Activated CD4-positive, CD25-positive, alpha-beta regulatory T cell (primary cell): Measurements from ENCODE around the gene TRAPPC3L.
"Not testable (repeated sequence)": the region's sequence is repeated elsewhere in the genome, so short reads cannot be mapped to it uniquely, and the experiment has no call there.

ENCODE experiments used
- DNase-seq, 4 experiments: peaks; one replicate each; lab custom pipeline; 2025; lab: John Stamatoyannopoulos, UW

TRAPPC3L gene

DNA sequence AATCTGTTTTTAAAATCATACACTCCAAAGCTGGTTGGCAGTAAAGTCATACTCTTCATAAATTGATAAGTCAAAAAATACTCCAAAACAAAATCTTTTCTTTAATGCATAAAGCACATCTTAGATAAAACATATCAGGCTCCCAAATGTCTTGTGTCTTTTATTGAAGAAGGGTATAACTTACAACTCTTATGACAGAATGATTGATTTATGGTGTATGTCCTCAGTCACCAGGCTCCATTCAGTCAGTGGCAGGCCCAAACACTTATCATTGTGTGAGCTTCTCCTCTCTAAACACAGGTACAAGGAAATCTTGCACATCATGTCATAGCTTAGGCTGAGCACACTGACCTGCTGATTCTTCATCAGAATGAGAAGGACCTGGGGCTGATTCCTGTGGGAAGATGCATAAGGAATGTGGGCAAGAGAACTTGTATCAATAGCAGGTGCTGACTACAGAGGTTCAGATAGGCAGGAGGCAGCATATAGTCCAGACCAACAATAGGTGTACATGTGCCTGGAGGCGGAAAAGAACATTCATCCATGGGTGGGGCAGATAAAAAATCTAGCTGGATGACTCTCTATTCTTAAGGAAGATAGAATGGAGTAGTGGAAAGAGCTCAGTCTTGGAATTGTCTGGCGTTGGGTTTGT lies 32.1 kb downstream of the TRAPPC3L start:
- DNase-seq = no peak

DNA sequence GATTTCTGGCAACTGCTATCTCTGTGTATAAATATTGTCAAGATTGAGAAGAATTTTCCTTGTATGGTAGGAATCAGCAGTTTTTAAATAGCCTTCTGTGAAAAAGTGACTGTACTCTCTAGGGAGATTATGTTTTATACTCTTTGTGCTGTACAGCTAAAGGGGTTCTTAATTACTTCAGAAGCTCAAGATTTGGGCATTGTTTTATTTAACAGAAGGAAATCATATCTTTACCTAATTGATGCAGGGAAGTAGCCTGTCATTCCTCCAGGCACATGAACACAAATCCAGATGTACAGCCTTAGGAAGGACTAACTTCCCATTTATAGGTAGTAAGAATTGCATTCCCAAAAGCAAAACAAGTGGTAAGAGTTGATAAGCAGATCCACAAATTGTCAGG lies 32.8 kb downstream of the TRAPPC3L start:
- DNase-seq = no peak

DNA sequence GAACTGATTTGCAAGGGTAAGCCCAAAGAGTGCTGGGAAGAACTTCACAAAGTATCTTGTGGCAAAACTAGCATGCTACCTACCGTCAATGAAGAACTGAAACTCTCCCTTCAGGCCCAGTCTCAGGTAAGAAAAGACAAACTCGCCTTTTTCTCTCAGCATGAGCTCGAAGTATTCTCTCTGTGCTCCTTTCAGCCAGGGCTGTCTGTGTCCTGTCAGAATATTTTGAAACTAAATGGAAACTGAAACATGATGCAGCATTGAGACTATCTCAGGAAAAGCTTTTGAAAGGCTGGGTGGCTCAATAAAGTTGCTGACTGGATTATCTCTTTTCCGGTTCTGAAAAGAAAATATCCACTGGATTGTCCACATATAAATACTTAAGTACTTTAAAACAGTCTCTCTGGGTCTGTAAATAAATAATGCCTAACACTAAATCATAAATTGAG lies 33.3 kb downstream of the TRAPPC3L start:
- DNase-seq = no peak

DNA sequence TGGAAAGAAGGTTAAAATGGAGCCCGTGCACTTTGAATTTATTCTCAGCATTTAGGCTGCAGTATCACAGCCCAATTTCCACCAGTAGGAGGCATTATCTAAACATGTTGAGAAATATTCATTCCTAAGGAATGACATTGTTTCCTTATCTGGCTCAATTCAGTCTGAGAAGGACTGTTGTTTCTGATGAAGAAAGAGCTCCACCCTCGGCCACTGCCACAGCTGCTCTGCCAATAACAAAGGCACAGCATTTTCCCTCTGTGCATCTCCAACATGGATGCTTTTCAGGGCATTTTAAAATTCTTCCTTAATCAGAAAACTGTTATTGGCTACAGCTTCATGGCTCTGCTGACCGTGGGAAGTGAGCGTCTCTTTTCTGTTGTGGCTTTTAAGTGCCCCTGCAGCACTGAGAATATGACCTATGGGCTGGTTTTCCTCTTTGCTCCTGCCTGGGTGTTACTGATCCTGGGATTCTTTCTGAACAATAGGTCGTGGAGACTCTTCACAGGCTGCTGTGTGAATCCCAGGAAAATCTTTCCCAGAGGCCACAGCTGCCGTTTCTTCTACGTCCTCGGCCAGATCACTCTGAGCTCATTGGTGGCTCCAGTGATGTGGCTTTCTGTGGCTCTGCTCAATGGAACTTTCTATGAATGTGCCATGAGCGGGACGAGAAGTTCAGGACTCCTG lies 33.9 kb downstream of the TRAPPC3L start, which contains the start of gene CALHM5:
Gene CALHM5, plus strand, starts transcription at position 216 of the 687 bp plus-strand sequence. Its CDS starts 58 bp downstream, at position 274.
- DNase-seq = no peak

DNA sequence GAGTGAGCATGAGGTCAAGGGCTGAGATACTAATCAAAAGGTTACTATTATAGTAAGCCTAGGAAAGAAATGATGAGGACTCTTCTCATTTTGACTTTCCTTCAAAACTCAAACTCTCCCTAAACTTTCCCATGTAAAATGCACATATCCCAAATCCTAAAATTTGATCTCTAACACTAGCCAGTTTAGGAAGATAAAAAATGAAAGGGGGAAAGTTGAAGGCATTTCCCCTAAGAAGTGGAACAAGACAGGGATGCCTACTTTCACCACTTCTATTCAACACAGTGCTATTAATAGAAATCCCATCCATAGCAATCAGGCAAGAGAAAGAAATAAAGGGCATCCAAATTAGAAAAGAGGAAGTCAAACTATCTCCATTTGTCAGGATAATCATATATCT lies 37.0 kb downstream of the TRAPPC3L start:
- no peak for DNase-seq

DNA sequence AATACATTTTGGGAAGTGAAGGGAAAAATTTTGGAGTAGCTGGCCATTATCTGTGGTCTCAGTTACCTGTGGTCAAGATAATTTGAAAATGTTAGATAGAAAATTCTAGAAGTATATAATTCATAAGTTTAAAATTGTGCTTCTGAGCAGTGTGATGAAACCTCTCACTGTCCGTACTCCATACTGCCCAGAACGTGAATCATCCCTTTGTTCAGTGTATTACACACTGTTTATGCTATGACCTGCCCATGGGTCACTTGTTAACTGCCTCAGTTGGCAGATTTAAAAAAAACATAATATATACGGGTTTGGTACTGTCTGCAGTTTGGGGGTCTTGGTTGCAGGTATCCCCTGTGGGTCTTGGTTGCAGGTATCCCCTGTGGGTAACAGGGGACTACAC lies 38.2 kb downstream of the TRAPPC3L start:
- no peak for DNase-seq

DNA sequence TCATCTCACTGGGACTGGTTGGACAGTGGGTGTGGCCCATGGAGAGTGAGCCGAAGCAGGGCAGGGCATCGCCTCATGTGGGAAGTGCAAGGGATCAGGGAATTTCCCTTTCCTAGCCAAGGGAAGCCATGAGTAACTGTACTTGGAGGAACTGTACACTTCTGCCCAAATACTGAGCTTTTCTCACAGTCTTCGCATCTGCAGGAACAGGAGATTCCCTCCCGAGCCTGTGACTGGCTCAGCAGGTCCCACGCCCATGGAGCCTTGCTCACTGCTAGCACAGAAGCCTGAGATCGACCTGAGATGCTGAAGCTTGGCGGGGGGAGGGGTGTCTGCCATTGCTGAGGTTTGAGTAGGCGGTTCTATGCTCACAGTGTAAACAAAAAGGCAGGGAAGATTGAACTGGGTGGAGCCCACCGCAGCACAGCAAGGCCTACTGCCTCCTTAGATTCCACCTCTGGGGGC lies 44.5 kb downstream of the TRAPPC3L start:
- no peak for DNase-seq

DNA sequence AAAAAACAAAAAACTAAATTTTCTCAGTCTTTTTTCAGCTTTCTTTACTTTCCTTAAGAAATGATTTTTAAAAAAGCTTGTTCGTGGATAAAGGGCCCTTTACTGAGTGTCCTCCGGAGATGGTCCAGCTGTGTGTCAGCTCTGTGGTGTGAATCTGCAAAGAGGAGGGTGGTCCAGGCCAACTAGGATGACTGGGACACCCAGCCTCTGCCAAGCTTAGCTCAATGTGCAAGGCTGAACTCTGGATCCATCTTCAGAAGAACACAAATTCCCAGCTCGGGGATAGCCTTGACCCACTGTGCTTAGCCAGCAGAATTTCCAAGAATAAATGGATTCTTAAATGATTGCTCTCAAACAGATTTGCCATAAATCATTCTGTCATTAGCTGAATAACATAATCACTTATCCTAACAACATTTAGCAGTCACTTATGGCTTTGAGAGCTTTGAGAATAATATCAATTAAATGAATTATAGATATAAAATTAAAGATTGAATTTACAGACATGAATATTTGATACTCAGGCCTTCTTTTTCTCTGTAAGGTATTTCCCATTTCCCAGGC lies 48.3 kb downstream of the TRAPPC3L start:
- no peak for DNase-seq

DNA sequence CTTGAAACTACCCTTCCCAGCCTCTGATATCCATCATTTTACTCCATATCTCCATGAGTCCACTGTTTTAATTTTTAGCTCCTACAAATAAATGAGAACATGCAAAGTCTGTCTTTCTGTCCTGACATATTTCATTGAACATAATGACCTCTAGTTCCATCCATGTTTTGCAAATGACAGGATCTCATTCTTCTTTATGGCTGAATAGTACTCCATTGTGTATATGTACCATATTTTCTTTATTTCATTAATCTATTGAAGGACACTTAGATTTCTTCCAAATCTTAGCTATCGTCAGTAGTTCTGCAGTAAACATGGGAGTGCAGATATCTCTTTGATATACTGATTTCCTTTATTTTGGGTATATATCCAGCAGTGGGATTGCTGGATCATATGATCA lies 50.3 kb downstream of the TRAPPC3L start:
- not testable (repeated sequence) for DNase-seq

DNA sequence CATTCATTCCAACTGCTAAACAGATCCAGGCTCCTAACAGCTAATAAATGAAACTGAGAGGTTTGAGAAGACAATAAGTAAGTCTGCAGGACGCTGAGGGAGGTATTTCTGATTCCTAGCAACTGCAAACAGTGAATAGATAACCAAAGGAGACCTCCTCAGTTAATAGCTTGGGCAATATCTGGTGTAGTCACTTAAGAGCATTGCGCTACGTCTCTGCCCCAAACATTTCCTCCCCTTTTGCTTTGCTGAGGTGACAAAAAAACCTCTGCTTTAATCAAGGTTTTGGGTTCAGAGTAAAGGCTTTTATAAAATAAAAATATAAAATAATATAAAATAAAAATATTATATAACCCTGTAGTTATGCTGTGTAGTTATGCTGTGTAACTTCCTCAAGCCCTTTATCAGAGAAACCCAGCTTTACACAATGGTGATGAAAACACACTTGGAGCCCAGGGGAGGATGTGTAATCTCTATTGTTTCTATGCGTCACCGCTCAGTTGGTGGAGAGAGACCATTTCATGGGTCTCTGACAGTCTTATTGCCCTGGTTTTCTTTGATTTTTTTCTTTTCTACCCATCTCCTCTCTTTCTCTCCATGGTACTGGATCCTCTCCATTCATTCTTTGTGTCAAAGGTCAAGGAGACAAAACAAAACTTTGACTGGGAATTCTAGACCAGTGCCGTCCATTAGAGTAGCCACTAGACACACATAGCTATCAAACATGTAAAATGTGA lies 53.0 kb downstream of the TRAPPC3L start:
- no peak for DNase-seq

DNA sequence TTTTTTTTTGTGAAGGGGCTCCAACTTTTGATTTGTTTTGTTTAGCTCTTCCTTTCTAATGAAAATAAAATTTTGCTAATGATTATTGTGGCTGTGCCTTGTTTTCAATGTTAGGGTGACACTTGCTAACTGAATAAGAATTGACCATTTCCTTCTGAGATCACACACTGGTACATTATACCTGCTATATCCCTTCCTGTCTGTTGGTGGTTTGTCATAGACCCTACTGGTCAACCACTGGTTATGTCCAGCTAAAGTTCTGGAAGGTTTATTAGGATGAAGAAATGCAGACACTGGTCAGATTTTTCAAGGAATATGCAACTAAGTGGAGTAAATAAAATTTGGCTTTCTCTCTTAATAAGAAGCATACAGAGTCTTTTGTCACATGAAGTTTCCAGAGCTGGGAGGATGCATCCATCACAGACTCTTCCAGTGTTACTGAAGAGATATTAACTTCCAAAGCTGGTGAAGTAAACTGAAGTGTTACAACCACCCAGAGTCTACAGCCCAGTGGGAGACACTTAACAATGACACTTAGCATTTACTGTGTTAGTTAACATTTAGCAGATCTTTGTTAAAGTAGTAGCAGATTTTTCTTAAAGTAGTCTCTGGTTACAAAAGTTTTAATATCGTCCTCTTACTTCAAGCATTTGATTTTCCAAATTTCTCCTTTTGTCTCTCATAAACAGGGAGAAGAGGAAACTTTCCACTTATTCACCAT lies 53.7 kb downstream of the TRAPPC3L start:
- DNase-seq = no peak

DNA sequence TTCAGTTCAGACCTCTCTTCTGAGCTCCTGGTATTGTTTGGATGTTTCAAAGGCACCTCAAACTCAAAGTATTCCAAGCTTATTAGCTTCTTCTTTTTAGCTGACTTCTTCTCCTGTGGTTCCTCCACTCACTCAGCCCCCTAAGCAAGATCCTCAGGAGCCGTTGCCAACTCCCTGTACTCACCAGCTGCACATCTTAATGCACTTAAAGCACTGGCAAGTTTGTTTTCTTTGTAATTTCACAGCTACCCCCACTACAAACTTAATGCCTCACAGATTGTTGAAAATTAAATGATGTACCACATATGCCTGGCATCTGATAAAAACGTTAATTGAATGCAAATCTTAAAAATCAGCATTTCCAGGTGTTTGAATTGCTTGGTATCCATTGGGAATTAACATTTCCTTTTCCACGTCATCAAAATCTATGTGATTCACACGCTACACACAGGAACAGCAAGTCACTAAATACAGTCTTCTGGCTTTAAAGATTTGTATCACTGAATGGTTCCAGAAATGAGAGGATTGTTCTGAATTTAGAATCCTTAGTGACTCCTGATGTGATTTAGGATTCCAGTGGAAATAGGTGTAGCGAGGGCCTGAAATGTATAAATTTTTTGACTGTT lies 59.8 kb downstream of the TRAPPC3L start:
- no peak for DNase-seq

DNA sequence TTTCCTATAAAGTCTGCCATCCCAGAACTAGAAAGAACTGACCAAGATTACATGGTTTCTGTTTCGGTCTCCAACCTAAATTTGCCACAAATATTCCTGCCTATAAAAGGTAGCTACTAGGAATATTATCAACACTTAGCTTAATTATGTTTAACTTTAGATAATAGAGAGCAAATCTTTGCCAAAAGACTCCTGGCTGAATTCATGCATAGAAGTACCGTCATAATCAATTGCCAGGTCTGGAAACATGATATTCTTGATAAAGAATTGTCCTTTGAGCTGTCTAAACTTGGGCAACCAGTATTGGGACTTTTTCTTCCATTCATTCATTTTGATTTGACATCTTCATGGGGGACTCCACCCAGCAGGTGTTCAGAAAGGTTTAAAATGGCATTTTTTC lies 61.9 kb downstream of the TRAPPC3L start:
- DNase-seq = no peak

DNA sequence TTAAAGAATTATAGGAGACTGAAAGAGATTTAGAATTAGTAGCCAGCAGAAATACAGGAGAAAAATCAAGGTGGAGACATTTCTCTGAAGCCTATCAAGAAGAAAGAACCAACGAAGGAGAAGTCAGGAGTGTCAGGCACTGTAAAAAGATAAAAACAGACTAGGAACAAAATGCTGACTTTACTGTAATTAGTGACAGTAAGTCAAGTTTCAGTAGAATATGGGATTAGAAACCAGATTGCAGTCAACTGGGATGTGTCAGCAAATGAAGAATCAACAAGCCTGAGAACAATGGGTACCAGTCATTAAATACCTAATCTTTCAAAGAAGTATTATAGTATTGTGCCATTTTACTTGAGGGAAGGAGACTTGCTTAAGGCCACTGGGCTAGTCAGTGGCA lies 62.7 kb downstream of the TRAPPC3L start:
- no peak for DNase-seq

DNA sequence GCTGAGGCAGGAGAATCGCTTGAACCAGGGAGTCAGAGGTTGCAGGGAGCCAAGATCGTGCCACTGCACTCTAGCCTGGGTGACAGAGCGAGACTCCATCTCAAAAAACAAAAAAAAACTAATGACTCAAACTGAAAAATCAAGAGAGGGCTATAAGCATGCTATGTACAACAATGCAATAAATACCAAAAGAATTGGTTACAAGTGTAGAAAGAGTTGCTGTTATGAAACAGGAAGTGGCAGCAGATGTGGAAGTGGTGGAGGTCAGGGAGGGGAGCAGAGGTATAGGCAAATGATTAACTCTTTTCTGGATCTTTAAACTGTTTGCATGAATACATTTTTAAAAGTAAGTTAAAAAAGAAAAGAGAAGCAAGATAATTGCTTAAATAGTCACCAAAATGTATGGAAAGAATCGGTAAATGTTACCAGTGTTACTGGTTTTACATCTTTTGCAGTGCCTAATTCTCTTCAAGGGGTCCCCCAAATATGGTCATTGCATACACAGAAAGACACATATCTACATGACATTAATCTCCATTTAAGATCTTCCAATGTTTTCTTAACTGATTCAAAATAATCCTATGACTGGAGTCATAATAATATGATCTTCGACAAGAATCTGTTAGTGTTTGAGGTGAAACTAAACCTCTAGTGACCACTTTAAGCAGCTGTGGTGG lies 69.3 kb downstream of the TRAPPC3L start:
- DNase-seq = no peak

DNA sequence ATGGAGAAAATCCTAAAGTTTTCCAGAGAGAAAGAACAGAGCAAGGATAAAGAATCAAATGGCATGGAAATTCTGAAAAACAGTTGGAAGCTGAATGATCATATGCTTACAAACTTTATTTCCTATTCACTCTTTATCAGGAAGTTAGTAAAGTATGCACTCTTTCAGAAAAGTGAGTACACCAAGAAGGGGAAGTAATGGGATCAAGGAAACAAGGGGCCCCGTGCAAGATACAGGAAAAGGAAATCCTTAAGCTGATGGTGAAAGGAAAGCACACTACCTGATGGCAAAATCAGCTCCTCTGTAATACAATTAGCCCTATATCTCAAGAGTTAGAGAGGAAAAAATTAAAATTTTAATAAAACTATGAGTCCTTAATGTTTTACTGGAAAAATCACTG lies 70.3 kb downstream of the TRAPPC3L start:
- no peak for DNase-seq

DNA sequence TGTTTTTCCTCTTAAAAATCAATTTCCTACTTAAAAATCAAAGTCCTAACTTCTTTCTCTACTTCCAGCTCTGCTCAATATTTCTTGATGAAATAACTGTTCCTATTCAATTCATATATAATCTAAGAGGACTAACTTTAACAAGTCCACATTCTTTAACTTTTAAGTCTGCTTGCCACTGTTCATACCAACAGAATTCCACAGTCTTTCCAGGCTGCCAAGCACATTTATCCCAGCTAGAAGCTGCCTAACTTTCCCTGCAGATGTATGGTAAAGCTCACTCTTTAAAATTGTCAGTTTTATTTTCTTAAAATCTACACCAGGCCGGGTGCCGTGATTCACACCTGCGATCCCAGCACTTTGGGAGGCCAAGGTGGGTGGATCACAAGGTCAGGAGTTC lies 72.8 kb downstream of the TRAPPC3L start:
- no peak for DNase-seq

DNA sequence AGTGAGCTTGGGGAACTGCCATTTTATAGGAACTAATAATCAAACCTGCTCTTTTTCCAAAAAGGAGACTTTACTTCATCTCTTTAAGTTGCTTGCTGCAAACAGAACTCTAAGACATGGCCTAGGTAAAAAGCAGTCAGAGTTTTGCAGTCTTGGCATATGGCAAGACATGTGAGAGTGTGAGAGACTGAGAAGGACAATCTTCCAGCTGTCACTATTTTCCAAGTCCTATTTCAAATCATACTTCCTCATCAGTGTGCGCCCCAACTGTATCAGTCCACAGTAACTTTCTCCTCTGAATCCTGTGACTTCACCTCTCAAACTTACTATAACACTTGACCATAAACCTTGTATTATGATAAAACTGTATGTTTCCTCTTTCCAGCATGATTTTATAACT lies 74.0 kb downstream of the TRAPPC3L start:
- DNase-seq = no peak

DNA sequence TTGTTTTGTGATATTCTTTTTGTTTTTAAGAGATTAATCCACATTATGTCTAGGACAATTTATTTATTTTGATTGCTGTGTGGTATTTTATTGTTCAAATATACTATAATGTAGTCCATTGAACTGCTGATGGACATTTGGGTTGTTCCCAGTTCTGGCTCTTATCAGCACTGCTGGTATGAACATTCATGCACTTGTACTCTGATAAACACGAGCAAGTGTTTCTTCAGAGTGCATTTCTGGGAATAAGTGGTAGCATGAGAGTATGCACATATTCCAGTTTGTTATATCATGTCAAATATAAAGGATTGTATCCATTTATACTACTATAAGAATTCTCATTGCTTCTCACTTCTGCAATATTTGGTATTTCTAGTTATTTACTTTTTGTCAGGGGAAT lies 77.2 kb downstream of the TRAPPC3L start:
- DNase-seq = no peak

DNA sequence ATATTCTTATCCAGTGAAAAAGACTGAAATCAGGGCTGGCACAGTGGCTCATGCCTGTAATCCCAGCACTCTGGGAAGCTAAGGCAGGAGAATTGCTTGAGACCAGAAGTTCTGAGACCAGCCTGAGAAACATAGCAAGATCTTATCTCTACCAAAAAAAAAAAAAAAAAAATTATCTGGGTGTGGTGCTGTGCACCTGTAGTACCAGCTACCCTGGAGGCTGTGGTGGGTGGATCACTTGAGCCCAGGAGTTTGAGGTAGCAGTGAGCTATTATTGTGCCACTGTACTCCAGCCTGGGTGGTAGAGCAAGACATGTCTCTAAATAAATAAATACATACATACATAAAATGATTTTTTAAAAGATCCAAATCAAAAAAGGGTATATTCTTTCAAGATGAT lies 78.0 kb downstream of the TRAPPC3L start:
- DNase-seq = no peak

DNA sequence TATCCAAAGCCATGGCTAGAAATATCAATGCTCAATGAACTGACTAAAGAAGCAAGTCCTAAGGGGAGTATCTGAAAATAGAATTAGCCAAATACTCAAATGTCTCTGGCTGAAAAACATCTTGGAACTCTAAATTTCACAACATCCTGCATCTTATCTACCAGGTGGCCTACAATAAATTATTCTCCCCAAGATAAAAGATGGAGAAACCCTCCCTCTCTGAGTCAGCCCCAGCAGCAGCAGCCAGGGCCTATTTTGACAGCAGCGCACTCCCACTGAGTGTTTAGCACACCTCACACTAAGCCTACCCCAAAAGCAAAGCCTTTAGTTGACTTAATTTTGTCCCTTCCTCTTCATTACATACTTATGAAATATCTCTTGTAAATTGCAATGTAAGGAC lies 78.4 kb downstream of the TRAPPC3L start:
- DNase-seq = no peak
